Medulla oblongata (tissue), 1 donor: ENCODE measurements around the gene STRN4.
"Not testable (repeated sequence)": the region's sequence is repeated elsewhere in the genome, so short reads cannot be mapped to it uniquely, and the experiment has no call there.

Experiments
- DNase-seq: peaks from one replicate; pipeline ENCODE4 v3.0.0-alpha.2; 2015; ENCODE audit errors: extremely low spot score

Gene STRN4

GRCh38 chr19:46746281-46747057 is at the start of gene STRN4:
TSS of gene STRN4 (minus strand) at chr19:46746450. CDS start at chr19:46746430, 20 bp downstream.
- peak; percentile 65 for DNase-seq

DNA sequence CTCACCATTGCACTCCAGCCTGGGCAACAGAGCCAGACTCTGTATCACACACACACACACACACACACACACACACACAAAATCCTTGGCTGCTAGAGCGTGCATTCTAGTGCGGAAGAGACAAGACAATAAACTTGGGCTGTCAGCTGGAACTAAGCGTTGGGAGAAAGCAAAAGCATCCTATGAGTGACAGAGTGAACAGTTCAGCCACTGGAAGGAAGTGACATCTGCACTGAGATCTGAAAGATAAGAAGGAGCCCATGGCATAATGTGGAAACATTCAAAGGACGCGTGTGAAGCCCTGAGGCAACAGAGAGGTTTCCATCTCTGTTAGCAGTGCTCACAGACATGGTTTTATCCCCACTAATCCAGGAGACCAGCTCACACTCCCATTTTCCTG is 45.7 kb upstream of the STRN4 start:
- no peak for DNase-seq

DNA sequence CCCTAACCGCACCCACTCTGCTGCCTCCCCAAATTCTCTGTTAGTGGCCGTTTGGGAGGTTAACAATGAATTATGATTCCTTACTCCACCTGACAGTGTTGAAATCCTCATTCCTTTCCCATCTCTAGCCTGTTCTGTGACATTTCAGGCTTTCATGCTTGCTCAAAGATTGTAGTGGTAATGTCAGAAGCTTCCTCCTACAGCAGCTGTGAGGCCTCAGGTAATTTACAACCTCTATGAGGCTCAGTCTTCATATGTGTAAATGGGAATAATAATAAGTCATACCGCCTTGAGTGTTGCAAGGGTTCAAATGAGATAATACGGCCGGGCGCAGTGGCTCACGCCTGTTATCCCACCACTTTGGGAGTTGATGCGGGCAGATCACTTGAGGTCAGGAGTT is 43.1 kb upstream of the STRN4 start:
- DNase-seq = no peak

- DNase-seq = no peak
Observed at GRCh38 chr19:46788968-46789338, 42.7 kb upstream of the STRN4 start.

DNA sequence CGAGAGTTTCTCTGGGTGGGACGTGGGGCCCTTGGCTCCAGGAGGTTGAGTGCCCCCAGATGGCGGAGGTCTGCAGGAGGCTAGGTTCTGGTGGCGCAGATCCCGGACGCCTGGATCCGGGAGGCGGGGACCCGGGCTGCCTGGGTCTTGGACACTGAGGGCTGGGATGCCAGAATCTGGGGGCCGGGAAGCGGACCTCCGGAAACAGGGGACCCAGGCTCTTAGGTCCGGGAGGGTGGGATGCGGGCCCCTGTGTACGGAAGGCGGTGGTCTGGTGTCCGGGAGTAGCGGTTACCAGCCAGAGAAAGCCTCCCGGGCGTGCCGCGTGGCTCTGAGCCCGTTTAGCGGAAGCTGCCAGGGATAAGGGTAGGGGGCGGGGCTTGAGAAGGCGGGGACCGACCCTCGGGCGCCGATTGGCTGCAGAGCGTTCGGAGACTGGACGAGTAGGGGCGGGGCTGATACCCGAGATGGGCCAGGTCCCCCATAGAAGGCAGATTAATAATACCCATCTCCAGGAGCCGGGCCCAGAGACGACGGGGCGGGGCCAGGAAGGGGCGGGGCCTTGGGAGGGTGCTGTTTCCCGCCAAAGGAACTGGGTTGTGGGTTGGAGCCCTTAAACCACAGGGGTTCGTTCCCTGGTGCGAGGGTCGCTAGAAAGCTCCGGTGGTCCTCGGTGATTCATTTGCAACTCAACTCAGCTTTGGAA is 42.2 kb upstream of the STRN4 start, which contains the start of gene SLC1A5:
SLC1A5 (minus strand) TSS at position 333 of the 706 bp plus-strand sequence. CDS start 629 bp downstream, outside the sequence.
- DNase-seq = peak; percentile 82

GRCh38 chr19:46787331-46788261 is 41.3 kb upstream of the STRN4 start:
- DNase-seq = no peak

GRCh38 chr19:46787040-46787330 is 40.7 kb upstream of the STRN4 start:
- peak; percentile 15 for DNase-seq

DNA sequence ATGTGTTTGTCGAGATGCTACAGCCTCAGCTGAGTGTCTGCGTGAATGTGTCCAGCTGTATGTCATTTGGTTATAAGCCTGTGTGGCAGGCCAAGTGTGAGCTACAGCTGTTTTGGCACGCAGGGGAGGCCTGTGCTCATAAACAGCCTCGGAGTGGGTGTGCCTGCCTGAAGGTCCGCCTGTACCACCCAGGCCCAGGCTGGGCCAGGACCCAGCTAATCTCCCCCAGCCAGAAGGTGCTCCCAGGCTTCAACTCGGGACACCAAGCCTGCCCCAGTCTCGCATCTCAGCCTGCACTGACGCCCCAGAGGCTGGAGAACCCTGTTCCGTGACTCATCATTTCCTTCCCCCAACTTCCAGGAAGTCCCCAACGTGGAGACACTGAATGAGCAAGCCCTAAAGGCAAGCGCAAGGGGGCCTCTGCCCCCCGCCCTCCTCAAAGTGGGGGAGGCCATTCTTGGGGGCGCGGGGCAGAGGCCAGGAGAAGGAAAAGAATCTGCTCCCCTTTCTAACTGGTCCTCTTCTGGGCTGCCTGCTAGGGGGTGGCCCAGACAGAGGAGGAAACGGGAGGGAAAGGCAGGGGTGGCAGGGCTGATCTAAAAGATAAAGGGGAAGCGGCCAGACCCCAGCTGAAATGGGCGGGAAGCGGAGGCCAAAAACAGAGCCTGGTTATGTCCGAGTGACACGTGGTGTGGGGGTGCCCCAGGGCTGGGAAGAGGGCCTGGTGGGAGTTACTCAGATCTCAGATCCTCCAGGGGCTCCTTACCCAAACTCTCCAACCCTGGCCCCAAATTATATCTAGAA is 40.2 kb upstream of the STRN4 start:
- peak; percentile 65 for DNase-seq

DNA sequence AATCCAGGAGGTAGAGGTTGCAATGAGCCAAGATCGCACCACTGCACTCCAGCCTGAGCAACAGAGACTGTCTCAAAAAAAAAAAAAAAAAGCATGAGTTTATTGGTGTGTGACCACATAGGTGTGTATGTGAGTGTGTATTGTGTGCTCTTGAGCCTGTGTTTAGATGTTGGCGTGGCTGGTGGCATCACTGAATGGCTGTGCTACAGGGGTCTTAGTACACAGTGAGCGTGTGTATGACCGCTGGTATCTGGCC is 39.7 kb upstream of the STRN4 start:
- no peak for DNase-seq

DNA sequence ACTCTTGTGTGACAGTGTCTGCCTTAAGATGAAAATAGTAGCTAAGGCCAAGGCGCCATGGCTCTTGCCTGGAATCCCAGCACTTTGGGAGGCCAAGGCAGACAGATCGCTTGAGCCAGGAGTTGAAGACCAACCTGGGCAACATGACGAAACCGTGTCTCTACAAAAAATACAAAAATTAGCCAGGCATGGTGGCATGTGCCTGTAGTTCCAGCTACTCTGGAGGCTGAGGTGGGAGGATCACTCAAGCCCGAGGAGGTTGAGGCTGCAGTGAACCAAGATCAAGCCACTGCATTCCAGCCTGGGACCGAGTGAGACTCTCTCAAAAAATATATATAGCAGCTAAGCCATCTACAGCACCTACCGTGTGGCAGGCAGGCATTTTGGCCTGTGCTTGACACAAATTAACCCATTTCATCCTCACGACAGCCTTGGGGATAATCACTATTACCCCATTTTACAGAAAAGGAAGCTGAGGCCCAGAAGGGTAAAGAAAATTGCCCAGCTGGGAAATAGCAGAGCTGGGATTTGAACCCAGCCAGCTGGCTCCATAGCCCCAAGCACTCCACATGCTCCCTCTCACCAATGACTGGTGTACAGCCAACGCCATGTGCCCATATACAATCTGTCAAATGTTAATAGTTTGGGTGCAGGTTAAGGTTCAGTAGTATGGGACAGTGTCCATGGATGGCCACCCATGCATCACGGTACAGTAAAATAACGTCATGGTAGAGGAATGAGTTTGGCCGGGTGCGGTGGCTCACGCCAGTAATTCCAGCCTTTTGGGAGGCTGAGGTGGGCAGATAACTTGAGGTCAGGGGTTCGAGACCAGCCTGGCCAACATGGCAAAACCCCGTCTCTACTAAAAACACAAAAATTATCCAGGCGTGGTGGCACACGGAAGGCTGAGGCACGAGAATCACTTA is 39.1 kb upstream of the STRN4 start:
- DNase-seq = no peak

GRCh38 chr19:46784262-46785053 is 38.2 kb upstream of the STRN4 start:
- DNase-seq = peak; percentile 17

GRCh38 chr19:46783670-46784069 is 37.4 kb upstream of the STRN4 start:
- no peak for DNase-seq

- no peak for DNase-seq
Observed at GRCh38 chr19:46782355-46783019, 36.2 kb upstream of the STRN4 start.

DNA sequence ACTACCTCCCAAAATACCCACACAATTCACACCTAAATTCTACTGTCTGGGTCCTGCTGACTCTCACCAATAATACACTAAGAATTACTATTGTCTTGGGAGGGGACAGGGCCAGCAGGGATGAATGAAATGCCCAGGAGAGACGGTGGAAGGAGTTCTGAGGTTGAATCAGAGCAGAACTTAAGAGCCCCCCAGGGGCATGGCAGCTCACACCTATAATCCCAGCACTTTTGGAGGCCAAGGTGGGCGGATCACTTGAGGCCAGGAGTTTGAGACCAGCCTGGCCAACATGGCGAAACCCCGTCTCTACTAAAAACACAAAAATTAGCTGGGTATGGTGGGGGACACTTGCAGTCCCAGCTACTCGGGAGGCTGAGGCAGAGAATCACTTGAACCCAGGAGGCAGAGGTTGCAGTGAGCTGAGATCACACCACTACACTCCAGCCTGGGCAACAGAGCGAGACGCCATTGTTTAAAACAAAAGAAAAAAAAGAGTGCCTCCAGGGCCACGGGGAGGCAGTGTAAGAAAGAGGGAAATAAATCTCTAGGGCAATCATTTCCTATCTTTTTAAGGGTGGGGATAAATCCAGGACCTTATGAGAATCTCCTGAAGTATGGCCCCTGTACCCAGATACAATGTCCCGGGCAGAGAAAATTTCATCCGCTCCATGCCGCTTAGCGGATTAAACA is 31.9 kb upstream of the STRN4 start:
- not testable (repeated sequence) for DNase-seq

DNA sequence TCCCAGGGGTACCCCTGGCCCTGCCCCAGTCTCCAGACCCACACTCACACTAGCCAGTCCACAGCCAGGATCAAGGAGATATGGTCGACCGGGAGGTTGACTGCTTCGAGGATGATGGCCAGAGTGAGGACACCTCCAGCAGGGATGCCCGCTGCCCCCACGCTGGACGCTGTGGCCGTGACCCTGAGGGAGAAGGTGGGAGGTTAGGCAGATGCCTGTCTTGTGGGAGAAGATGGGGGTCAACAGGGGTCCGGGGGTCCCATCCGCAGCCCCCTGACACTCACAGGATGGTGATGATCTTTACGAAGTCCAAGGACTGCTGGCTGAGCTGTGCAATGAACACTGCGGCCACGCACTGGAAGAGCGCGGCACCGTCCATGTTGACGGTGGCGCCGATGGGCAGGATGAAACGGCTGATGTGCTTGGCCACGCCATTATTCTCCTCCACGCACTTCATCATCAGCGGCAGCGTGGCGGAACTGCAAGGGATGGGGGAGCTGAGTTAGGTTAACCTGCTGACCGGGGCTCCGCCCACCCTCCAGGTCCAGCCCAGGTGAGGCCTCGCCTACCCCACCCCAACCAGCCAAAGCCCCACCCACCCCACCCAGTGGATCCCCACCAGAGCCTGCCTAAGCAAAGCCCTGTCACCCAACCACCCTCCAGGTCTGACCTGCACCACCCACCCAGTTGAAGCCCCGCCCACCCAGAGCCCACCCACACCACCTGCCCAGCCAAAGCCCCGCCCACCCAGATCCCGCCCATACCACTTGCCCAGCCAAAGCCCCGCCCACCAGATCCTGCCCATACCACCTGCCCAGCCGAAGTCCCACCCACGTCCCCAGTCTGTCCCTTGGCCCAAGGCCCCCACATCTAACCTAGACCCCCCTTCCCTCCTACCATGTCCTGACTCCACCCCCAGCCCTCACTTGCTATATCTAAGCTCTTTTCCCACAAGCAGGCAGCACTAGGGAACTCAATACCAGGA is 31.0 kb upstream of the STRN4 start:
- no peak for DNase-seq

DNA sequence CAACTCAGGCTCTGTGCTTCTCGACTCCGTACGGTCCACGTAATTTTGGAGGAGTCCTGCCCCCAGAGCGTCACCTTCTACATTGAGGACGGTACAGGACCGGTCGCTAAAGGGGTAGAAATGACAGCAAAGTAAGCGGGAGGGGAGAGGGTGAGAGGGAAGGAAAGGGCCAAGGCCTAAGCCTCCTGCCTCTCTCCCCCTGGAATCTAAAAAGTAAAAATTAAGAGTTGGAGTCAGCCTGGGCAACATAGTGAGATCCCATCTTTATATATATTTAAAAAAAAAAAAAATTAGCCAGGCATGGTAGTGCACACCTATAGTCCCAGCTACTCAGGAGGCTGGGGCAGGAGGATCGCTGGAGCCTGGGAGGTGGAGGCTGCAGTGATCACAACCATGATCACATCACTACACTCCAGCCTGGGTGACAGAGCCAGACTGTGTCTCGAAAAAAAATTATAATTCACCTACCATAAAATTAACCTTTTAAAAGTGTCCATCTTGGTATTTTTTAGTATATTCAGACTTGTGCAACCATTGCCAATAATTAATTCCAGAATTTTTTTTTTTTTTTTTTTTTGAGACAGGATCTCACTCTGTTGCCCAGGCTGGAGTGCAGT is 29.5 kb upstream of the STRN4 start:
- DNase-seq = no peak

- no peak for DNase-seq
Observed at GRCh38 chr19:46773018-46773399, 26.8 kb upstream of the STRN4 start.
